ENCODE data around the gene MTREX.

Gene MTREX

GRCh38 chr5:55437452-55437851 is 129.7 kb downstream of the MTREX start:
- DNase-seq: no peak

- no peak for DNase-seq
Observed at GRCh38 chr5:55437859-55438206, 130.0 kb downstream of the MTREX start.

- DNase-seq: no peak
Observed at GRCh38 chr5:55438998-55439397, 131.2 kb downstream of the MTREX start.

GRCh38 chr5:55440188-55440646 is 132.4 kb downstream of the MTREX start:
- DNase-seq: no peak

GRCh38 chr5:55441107-55441771 is 133.4 kb downstream of the MTREX start:
- no peak for DNase-seq

- DNase-seq: no peak
Observed at GRCh38 chr5:55441954-55442353, 134.2 kb downstream of the MTREX start.

GRCh38 chr5:55445791-55446190 is 138.0 kb downstream of the MTREX start:
- no peak for DNase-seq

GRCh38 chr5:55446640-55447351 is 139.0 kb downstream of the MTREX start:
- no peak for DNase-seq

- no peak for DNase-seq
Observed at GRCh38 chr5:55450050-55450765, 142.4 kb downstream of the MTREX start.

- DNase-seq: no peak
Observed at GRCh38 chr5:55451976-55452375, 144.2 kb downstream of the MTREX start.

- DNase-seq: no peak
Observed at GRCh38 chr5:55453211-55453610, 145.4 kb downstream of the MTREX start.

- no peak for DNase-seq
Observed at GRCh38 chr5:55454282-55454681, 146.5 kb downstream of the MTREX start.

GRCh38 chr5:55456216-55456895 is 148.6 kb downstream of the MTREX start:
- peak; percentile 51 for DNase-seq

GRCh38 chr5:55459572-55459971 is 151.8 kb downstream of the MTREX start:
- DNase-seq: no peak

- no peak for DNase-seq
Observed at GRCh38 chr5:55463613-55464012, 155.8 kb downstream of the MTREX start.

GRCh38 chr5:55467862-55468551 is 160.2 kb downstream of the MTREX start:
- no peak for DNase-seq

- no peak for DNase-seq
Observed at GRCh38 chr5:55469839-55470238, 162.1 kb downstream of the MTREX start.

GRCh38 chr5:55470282-55470681 is 162.5 kb downstream of the MTREX start:
- no peak for DNase-seq

- no peak for DNase-seq
Observed at GRCh38 chr5:55471468-55471867, 163.7 kb downstream of the MTREX start.

- no peak for DNase-seq
Observed at GRCh38 chr5:55472642-55473041, 164.9 kb downstream of the MTREX start.
